Spleen (tissue), 7 donors: Measurements from ENCODE around the gene COL4A1.

ENCODE experiments used
- POLR2AphosphoS5 ChIP-seq, 3 donors: sonication (generic); formaldehyde crosslinking; IDR thresholded peaks; one replicate each; pipeline ENCODE4 v1.5.1; 2017; ENCODE audit warnings: antibody characterized with exemption in 3 of 3
- TF ChIP-seq, protein P1 (sequence below), 11 experiments: fragments of 200-600 bp in 7 of 11; fragments of 450-650 bp in 4 of 11; sonication (generic) in 4 of 11; IDR thresholded peaks in 8 of 11; conservative IDR thresholded peaks in 3 of 11; 1 replicate in 7 of 11; 2 replicates in 4 of 11; pipeline versions ENCODE4 v1.4.0 to v1.8.0; 2016 to 2021; ENCODE audit warnings: antibody characterized with exemption in 11 of 11, inconsistent platforms in 4 of 11, mild to moderate bottlenecking in 1 of 11
- donor health status: DM: no; HTN: no; CAD: no; lungs with moderate emphysema.
- donor health status: DM: no; HTN: no; CAD: no.
- donor health status: DM: no; HTN: no; CAD: no.

DNA sequence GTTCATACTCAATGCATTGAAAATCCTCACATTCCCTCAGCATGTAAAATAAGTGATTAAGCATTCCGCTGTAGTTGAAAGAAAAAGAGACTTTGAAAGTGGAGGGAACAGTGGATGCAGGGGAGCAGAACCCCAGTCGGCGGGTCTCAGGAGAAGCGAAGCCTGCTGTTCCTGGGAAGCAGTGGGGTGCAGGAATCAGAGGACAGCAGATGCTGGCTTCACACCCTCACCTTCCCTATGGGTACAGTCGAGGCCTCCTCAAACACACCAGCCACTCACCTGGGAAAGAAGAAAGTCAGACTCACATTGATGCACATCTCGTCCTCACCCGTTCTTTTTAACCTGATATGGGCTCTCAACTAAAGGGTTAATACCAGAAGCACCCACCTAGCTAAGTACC lies 38.3 kb upstream of the COL4A1 start:
- TF ChIP-seq, protein P1, sequence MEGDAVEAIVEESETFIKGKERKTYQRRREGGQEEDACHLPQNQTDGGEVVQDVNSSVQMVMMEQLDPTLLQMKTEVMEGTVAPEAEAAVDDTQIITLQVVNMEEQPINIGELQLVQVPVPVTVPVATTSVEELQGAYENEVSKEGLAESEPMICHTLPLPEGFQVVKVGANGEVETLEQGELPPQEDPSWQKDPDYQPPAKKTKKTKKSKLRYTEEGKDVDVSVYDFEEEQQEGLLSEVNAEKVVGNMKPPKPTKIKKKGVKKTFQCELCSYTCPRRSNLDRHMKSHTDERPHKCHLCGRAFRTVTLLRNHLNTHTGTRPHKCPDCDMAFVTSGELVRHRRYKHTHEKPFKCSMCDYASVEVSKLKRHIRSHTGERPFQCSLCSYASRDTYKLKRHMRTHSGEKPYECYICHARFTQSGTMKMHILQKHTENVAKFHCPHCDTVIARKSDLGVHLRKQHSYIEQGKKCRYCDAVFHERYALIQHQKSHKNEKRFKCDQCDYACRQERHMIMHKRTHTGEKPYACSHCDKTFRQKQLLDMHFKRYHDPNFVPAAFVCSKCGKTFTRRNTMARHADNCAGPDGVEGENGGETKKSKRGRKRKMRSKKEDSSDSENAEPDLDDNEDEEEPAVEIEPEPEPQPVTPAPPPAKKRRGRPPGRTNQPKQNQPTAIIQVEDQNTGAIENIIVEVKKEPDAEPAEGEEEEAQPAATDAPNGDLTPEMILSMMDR (IDR thresholded peaks at IDR 0.05 in 8 of 11, conservative IDR thresholded peaks at IDR 0.05 in 3 of 11) = no peak
- TF ChIP-seq POLR2AphosphoS5 (IDR thresholded peaks at IDR 0.05) = no peak
